Cardiac muscle cell (in vitro differentiated cells and primary cell): ENCODE data around the gene KCNIP4. TPM values are rescaled to one million over a fixed set of nuclear protein-coding genes. Genes with fewer than 3 reads are reported as not detected.

Experiments used
- DNase-seq, 2 donors: peaks; one replicate each; pipeline versions ENCODE4 v3.0.0 to v3.0.0-alpha.2; 2010 to 2017; ENCODE audit warnings: low read depth in 1 of 2, low spot score in 1 of 2
- H3K27ac ChIP-seq: fragments of 200-600 bp; sonication (generic); 2 replicates; pipeline ENCODE4 v1.5.1; 2016
- H3K27me3 ChIP-seq: fragments of 200-600 bp; sonication (generic); 2 replicates; pipeline ENCODE4 v1.6.0; 2016; ENCODE audit warnings: control low read depth
- H3K36me3 ChIP-seq: fragments of 200-600 bp; sonication (generic); 2 replicates; pipeline ENCODE4 v1.5.1; 2016; ENCODE audit warnings: control low read depth
- H3K4me1 ChIP-seq: fragments of 200-600 bp; sonication (generic); 2 replicates; pipeline ENCODE4 v1.8.1; 2017; ENCODE audit warnings: low read depth, mild to moderate bottlenecking, mixed run types
- H3K4me3 ChIP-seq: fragments of 200-600 bp; sonication (generic); 2 replicates; pipeline ENCODE4 v1.5.1; 2016; ENCODE audit warnings: mild to moderate bottlenecking
- H3K9me3 ChIP-seq: fragments of 200-600 bp; sonication (generic); 2 replicates; pipeline ENCODE4 v1.5.1; 2017; ENCODE audit warnings: low read depth, mild to moderate bottlenecking, control low read depth
- CTCF ChIP-seq: IDR thresholded peaks from 2 replicates; pipeline ENCODE4 v1.5.1; 2012; ENCODE audit warnings: low read depth, mild to moderate bottlenecking, low read length
- polyA plus RNA-seq: library from polyadenylated mRNA; unstranded; fragments of >200 nt; fragmentation: Nextera tagmentation; extraction: Ambion mirVana; gene quantifications from 2 replicates; pipeline ENCODE4 v1.2.1, GENCODE V29; 2016
- total RNA-seq: library from RNA; depleted of rRNA; stranded (reverse); fragments of >200 nt; gene quantifications from 2 replicates; pipeline ENCODE4 v1.2.3, GENCODE V29; 2016

Gene KCNIP4
- total and polyA plus RNA-seq, 2 experiments from 2014 or later, result 14.5 to 15.9 TPM

GRCh38 chr4:21769404-21770147, 179.0 kb downstream of the KCNIP4 start:
- Histone ChIP-seq H3K27me3 (no peaks in the 10 kb centered on the region), H3K27ac (no peak overlapping the region), H3K9me3 (no peaks in the 10 kb centered on the region), H3K36me3 (no peaks in the 10 kb centered on the region), H3K4me1 (peaks cover 22% of the 10 kb centered on the region), H3K4me3 (no peak overlapping the region)
- DNase-seq, result peak in 1 of 2 donors; percentile 70
- no peak for TF ChIP-seq CTCF

GRCh38 chr4:21768349-21769310, 179.9 kb downstream of the KCNIP4 start:
- Histone ChIP-seq H3K36me3 (no peaks in the 10 kb centered on the region), H3K9me3 (no peaks in the 10 kb centered on the region), H3K4me1 (peaks cover 22% of the 10 kb centered on the region), H3K27me3 (peaks cover 2% of the 10 kb centered on the region), H3K4me3 (no peak overlapping the region), H3K27ac (no peak overlapping the region)
- peak; percentile 68 for TF ChIP-seq CTCF
- DNase-seq, result peak; percentile 64 to 73

GRCh38 chr4:21765810-21766407, 182.7 kb downstream of the KCNIP4 start:
- DNase-seq, result peak; percentile 67 to 72
- H3K27me3 ChIP-seq, result peaks cover 3% of the 10 kb centered on the region
- no peaks in the 10 kb centered on the region for H3K9me3 ChIP-seq
- no peaks in the 10 kb centered on the region for H3K36me3 ChIP-seq
- H3K27ac ChIP-seq, result no peak overlapping the region
- TF ChIP-seq CTCF, result peak; percentile 92
- H3K4me3 ChIP-seq, result no peak overlapping the region
- H3K4me1 ChIP-seq, result peaks cover 22% of the 10 kb centered on the region

- Histone ChIP-seq H3K36me3 (no peaks in the 10 kb centered on the region), H3K27me3 (peaks cover 3% of the 10 kb centered on the region), H3K4me3 (no peak overlapping the region), H3K9me3 (no peaks in the 10 kb centered on the region), H3K4me1 (peaks cover 28% of the 10 kb centered on the region), H3K27ac (no peak overlapping the region)
- DNase-seq, result no peak
- TF ChIP-seq CTCF, result no peak
Observed at GRCh38 chr4:21763855-21764254, 184.7 kb downstream of the KCNIP4 start.

GRCh38 chr4:21757248-21757647, 191.3 kb downstream of the KCNIP4 start:
- Histone ChIP-seq H3K4me3 (no peak overlapping the region), H3K27ac (no peak overlapping the region), H3K4me1 (peaks cover 30% of the 10 kb centered on the region), H3K36me3 (no peaks in the 10 kb centered on the region), H3K9me3 (no peaks in the 10 kb centered on the region), H3K27me3 (no peaks in the 10 kb centered on the region)
- no peak for DNase-seq
- no peak for TF ChIP-seq CTCF
